Measurements from ENCODE around the gene PRR36. TPM values are rescaled to one million over a fixed set of nuclear protein-coding genes. Genes with fewer than 3 reads are reported as not detected.

The PRR36 gene
- total RNA-seq, 2 donors from 2014 or later = 0.37 to 0.63 TPM

- peaks cover 8% of the 10 kb centered on the region for H3K4me1 Mint-ChIP-seq
- H3K36me3 Mint-ChIP-seq (ENCODE audit: low read depth) = no peaks in the 10 kb centered on the region
- H3K9me3 ChIP-seq (ENCODE audit: control insufficient read depth, low read length, poor library complexity, severe bottlenecking) = no peaks in the 10 kb centered on the region
- DNase-seq = no peak
- no peak overlapping the region for H3K4me3 Mint-ChIP-seq
- peaks cover 10% of the 10 kb centered on the region for H3K27me3 Mint-ChIP-seq
- ATAC-seq = no peak
- H3K27ac Mint-ChIP-seq = no peak overlapping the region
These were observed 22.3 kb downstream of the PRR36 start for GRCh38 chr19:7851623-7852500.

GRCh38 chr19:7850945-7851622, 23.1 kb downstream of the PRR36 start:
- Mint-ChIP-seq H3K4me3 (no peak overlapping the region), H3K36me3 (ENCODE audit: low read depth) (no peaks in the 10 kb centered on the region), H3K27ac (no peak overlapping the region), H3K4me1 (peaks cover 8% of the 10 kb centered on the region), H3K27me3 (peaks cover 6% of the 10 kb centered on the region)
- no peak for ATAC-seq
- DNase-seq = no peak
- no peaks in the 10 kb centered on the region for H3K9me3 ChIP-seq (ENCODE audit: control insufficient read depth, low read length, poor library complexity, severe bottlenecking)

GRCh38 chr19:7850000-7850813, 24.0 kb downstream of the PRR36 start:
- Mint-ChIP-seq H3K27me3 (peaks cover 6% of the 10 kb centered on the region), H3K4me3 (no peak overlapping the region), H3K27ac (no peak overlapping the region), H3K4me1 (peaks cover 8% of the 10 kb centered on the region), H3K36me3 (ENCODE audit: low read depth) (no peaks in the 10 kb centered on the region)
- ATAC-seq (no peak), DNase-seq (no peak)
- no peaks in the 10 kb centered on the region for H3K9me3 ChIP-seq (ENCODE audit: control insufficient read depth, low read length, poor library complexity, severe bottlenecking)

- H3K9me3 ChIP-seq (ENCODE audit: control insufficient read depth, low read length, poor library complexity, severe bottlenecking) = no peaks in the 10 kb centered on the region
- no peak for DNase-seq
- no peak for ATAC-seq
- no peaks in the 10 kb centered on the region for H3K36me3 Mint-ChIP-seq (ENCODE audit: low read depth)
- H3K27ac Mint-ChIP-seq = no peak overlapping the region
- H3K4me3 Mint-ChIP-seq = no peak overlapping the region
- peaks cover 8% of the 10 kb centered on the region for H3K4me1 Mint-ChIP-seq
- H3K27me3 Mint-ChIP-seq = peaks cover 6% of the 10 kb centered on the region
These were observed 24.6 kb downstream of the PRR36 start for GRCh38 chr19:7849631-7849999.

- Mint-ChIP-seq H3K36me3 (ENCODE audit: low read depth) (no peaks in the 10 kb centered on the region), H3K4me1 (peaks cover 8% of the 10 kb centered on the region), H3K27ac (no peak overlapping the region), H3K4me3 (no peak overlapping the region), H3K27me3 (peaks cover 6% of the 10 kb centered on the region)
- H3K9me3 ChIP-seq (ENCODE audit: control insufficient read depth, low read length, poor library complexity, severe bottlenecking) = no peaks in the 10 kb centered on the region
- ATAC-seq (no peak), DNase-seq (no peak)
These were observed 25.3 kb downstream of the PRR36 start for GRCh38 chr19:7848779-7849457.

- ATAC-seq (no peak), DNase-seq (no peak)
- Mint-ChIP-seq H3K4me1 (no peaks in the 10 kb centered on the region), H3K27ac (no peak overlapping the region), H3K4me3 (no peak overlapping the region), H3K27me3 (peaks cover 2% of the 10 kb centered on the region), H3K36me3 (ENCODE audit: low read depth) (no peaks in the 10 kb centered on the region)
- no peaks in the 10 kb centered on the region for H3K9me3 ChIP-seq (ENCODE audit: control insufficient read depth, low read length, poor library complexity, severe bottlenecking)
These were observed 26.5 kb downstream of the PRR36 start for GRCh38 chr19:7847664-7848063.

- no peak overlapping the region for H3K4me3 Mint-ChIP-seq
- H3K4me1 Mint-ChIP-seq = no peaks in the 10 kb centered on the region
- H3K36me3 Mint-ChIP-seq (ENCODE audit: low read depth) = no peaks in the 10 kb centered on the region
- H3K27ac Mint-ChIP-seq = no peak overlapping the region
- ATAC-seq (no peak), DNase-seq (no peak)
- no peaks in the 10 kb centered on the region for H3K9me3 ChIP-seq (ENCODE audit: control insufficient read depth, low read length, poor library complexity, severe bottlenecking)
- no peaks in the 10 kb centered on the region for H3K27me3 Mint-ChIP-seq
These were observed 28.0 kb downstream of the PRR36 start for GRCh38 chr19:7846155-7846646.

GRCh38 chr19:7845390-7846154, 28.6 kb downstream of the PRR36 start:
- Mint-ChIP-seq H3K4me1 (no peaks in the 10 kb centered on the region), H3K4me3 (no peak overlapping the region), H3K36me3 (ENCODE audit: low read depth) (no peaks in the 10 kb centered on the region), H3K27ac (no peak overlapping the region), H3K27me3 (no peaks in the 10 kb centered on the region)
- DNase-seq = no peak
- no peak for ATAC-seq
- H3K9me3 ChIP-seq (ENCODE audit: control insufficient read depth, low read length, poor library complexity, severe bottlenecking) = no peaks in the 10 kb centered on the region

- H3K27ac Mint-ChIP-seq = no peak overlapping the region
- H3K36me3 Mint-ChIP-seq (ENCODE audit: low read depth) = no peaks in the 10 kb centered on the region
- DNase-seq (no peak), ATAC-seq (no peak)
- no peaks in the 10 kb centered on the region for H3K9me3 ChIP-seq (ENCODE audit: control insufficient read depth, low read length, poor library complexity, severe bottlenecking)
- H3K4me1 Mint-ChIP-seq = no peaks in the 10 kb centered on the region
- H3K4me3 Mint-ChIP-seq = no peak overlapping the region
- H3K27me3 Mint-ChIP-seq = no peaks in the 10 kb centered on the region
These were observed 29.2 kb downstream of the PRR36 start for GRCh38 chr19:7844951-7845350.

- H3K36me3 Mint-ChIP-seq (ENCODE audit: low read depth) = no peaks in the 10 kb centered on the region
- H3K4me1 Mint-ChIP-seq = no peaks in the 10 kb centered on the region
- no peak overlapping the region for H3K27ac Mint-ChIP-seq
- H3K9me3 ChIP-seq (ENCODE audit: control insufficient read depth, low read length, poor library complexity, severe bottlenecking) = no peaks in the 10 kb centered on the region
- no peaks in the 10 kb centered on the region for H3K27me3 Mint-ChIP-seq
- H3K4me3 Mint-ChIP-seq = no peak overlapping the region
- no peak for DNase-seq
- no peak for ATAC-seq
These were observed 29.8 kb downstream of the PRR36 start for GRCh38 chr19:7844405-7844804.

- no peak overlapping the region for H3K27ac Mint-ChIP-seq
- H3K36me3 Mint-ChIP-seq (ENCODE audit: low read depth) = no peaks in the 10 kb centered on the region
- ATAC-seq (no peak), DNase-seq (no peak)
- peaks cover 2% of the 10 kb centered on the region for H3K4me1 Mint-ChIP-seq
- H3K27me3 Mint-ChIP-seq = no peaks in the 10 kb centered on the region
- H3K9me3 ChIP-seq (ENCODE audit: control insufficient read depth, low read length, poor library complexity, severe bottlenecking) = no peaks in the 10 kb centered on the region
- no peak overlapping the region for H3K4me3 Mint-ChIP-seq
These were observed 30.7 kb downstream of the PRR36 start for GRCh38 chr19:7843521-7843920.

GRCh38 chr19:7842661-7843294, 31.4 kb downstream of the PRR36 start:
- Mint-ChIP-seq H3K27me3 (no peaks in the 10 kb centered on the region), H3K4me1 (peaks cover 2% of the 10 kb centered on the region), H3K4me3 (no peak overlapping the region), H3K36me3 (ENCODE audit: low read depth) (no peaks in the 10 kb centered on the region), H3K27ac (no peak overlapping the region)
- DNase-seq = no peak
- H3K9me3 ChIP-seq (ENCODE audit: control insufficient read depth, low read length, poor library complexity, severe bottlenecking) = no peaks in the 10 kb centered on the region
- ATAC-seq = no peak
